OCI-LY3 (cell line): ENCODE data around the gene PPP1R1C.

Experiments used
- EZH2phosphoT487 ChIP-seq: fragments of 200-600 bp; shearing (Covaris generic); IDR thresholded peaks from 2 replicates; pipeline ENCODE4 v1.6.1; 2018; ENCODE audit warnings: antibody characterized with exemption, mixed run types, low read depth
- TF ChIP-seq, protein P1 (sequence below): fragments of 200-600, 300-600 bp; sonication (generic); IDR thresholded peaks from 2 replicates; pipeline ENCODE4 v1.5.1; 2014; ENCODE audit warnings: antibody characterized with exemption, low read length, low read depth

DNA sequence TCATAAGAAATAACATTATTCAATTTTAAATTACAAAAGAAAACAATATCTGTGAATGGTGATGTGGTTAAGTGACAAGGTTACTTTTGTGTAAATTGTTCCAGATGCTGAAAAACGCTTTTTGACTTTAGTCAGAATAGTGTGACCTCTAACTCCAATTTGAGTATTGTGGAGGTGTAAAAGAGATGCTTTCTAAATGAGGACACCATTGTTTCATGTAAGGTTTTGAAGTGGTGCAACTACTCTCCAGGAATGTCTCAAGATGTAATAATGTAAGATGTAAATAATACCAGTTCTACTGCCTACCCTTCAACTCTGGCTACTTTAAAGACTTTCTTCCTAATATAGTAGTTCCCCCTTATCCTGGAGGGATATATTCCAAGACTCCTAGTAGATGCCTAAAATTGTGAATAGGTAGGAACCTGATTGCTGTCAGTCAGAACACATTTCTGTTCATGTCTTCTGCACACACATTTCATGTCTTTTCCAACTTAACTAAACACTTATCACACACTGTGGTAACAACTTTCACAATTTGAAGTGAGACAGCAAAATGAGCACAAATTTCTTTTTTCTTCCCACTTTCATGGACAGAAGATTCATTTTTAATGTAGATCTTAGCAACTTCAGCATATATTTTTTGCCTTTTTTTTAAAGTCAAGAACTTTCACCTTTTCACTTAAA, 39.1 kb upstream of the PPP1R1C start:
- TF ChIP-seq, protein P1, sequence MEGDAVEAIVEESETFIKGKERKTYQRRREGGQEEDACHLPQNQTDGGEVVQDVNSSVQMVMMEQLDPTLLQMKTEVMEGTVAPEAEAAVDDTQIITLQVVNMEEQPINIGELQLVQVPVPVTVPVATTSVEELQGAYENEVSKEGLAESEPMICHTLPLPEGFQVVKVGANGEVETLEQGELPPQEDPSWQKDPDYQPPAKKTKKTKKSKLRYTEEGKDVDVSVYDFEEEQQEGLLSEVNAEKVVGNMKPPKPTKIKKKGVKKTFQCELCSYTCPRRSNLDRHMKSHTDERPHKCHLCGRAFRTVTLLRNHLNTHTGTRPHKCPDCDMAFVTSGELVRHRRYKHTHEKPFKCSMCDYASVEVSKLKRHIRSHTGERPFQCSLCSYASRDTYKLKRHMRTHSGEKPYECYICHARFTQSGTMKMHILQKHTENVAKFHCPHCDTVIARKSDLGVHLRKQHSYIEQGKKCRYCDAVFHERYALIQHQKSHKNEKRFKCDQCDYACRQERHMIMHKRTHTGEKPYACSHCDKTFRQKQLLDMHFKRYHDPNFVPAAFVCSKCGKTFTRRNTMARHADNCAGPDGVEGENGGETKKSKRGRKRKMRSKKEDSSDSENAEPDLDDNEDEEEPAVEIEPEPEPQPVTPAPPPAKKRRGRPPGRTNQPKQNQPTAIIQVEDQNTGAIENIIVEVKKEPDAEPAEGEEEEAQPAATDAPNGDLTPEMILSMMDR = no peak
- no peak for TF ChIP-seq EZH2phosphoT487
